HepG2 (cell line): ENCODE data around the gene CFAP99. TPM values are rescaled to one million over a fixed set of nuclear protein-coding genes. Genes with fewer than 3 reads are reported as not detected.

Experiments used
- BHLHE40 ChIP-seq: IDR thresholded peaks from 2 replicates; pipeline ENCODE4 v1.6.1; 2011; ENCODE audit warnings: low read length, improper control_type of control experiment
- HCFC1 ChIP-seq: fragments of 150-350 bp; IDR thresholded peaks from 2 replicates; pipeline ENCODE4 v1.6.1; 2014; ENCODE audit warnings: low read depth, low read length
- HNRNPH1 ChIP-seq: fragments of 200-400 bp; formaldehyde crosslinking; optimal IDR thresholded peaks from 2 replicates; pipeline ENCODE3; 2017; ENCODE audit warnings: mild to moderate bottlenecking, low read depth, low read length
- HOXA3 ChIP-seq: sonication (generic); formaldehyde crosslinking; IDR thresholded peaks from 2 replicates; pipeline ENCODE4 v1.5.0; 2020; ENCODE audit warnings: missing genetic modification reagents
- HOXA5 ChIP-seq: sonication (generic); formaldehyde crosslinking; IDR thresholded peaks from 2 replicates; pipeline ENCODE4 v1.4.0; 2020; ENCODE audit warnings: missing genetic modification reagents
- IRF2 ChIP-seq: IDR thresholded peaks from 2 replicates; pipeline ENCODE4 v1.6.1; 2018; ENCODE audit warnings: missing genetic modification reagents, missing compliant biosample characterization
- MED8 ChIP-seq: sonication (generic); formaldehyde crosslinking; IDR thresholded peaks from 2 replicates; pipeline ENCODE4 v1.8.1; 2023; ENCODE audit warnings: mild to moderate bottlenecking, missing genetic modification reagents; ENCODE audit not compliant: insufficient replicate concordance
- NFYB ChIP-seq: sonication (generic); formaldehyde crosslinking; IDR thresholded peaks from 2 replicates; pipeline ENCODE4 v1.4.0; 2020; ENCODE audit warnings: missing genetic modification reagents
- NPAS2 ChIP-seq: sonication (generic); formaldehyde crosslinking; IDR thresholded peaks from 2 replicates; pipeline ENCODE4 v1.8.0; 2022; ENCODE audit warnings: mild to moderate bottlenecking, missing genetic modification reagents, borderline replicate concordance
- PITX1 ChIP-seq: sonication (generic); formaldehyde crosslinking; IDR thresholded peaks from 2 replicates; pipeline ENCODE4 v1.5.1; 2020; ENCODE audit warnings: mild to moderate bottlenecking, missing genetic modification reagents
- PPARG ChIP-seq: conservative IDR thresholded peaks from 2 replicates; pipeline ENCODE4 v1.6.1; 2016; ENCODE audit warnings: missing biosample characterization, missing genetic modification reagents
- RFXANK ChIP-seq: IDR thresholded peaks from 2 replicates; pipeline ENCODE4 v1.6.1; 2016
- TARDBP ChIP-seq: sonication (generic); formaldehyde crosslinking; IDR thresholded peaks from 2 replicates; pipeline ENCODE4 v1.8.0; 2022; ENCODE audit warnings: mild to moderate bottlenecking, missing genetic modification reagents
- ZBTB7A ChIP-seq: sonication (generic); formaldehyde crosslinking; IDR thresholded peaks from 2 replicates; pipeline ENCODE4 v1.8.0; 2022; ENCODE audit warnings: mild to moderate bottlenecking, missing genetic modification reagents
- ZMYM2 ChIP-seq: sonication (generic); formaldehyde crosslinking; IDR thresholded peaks from 2 replicates; pipeline ENCODE4 v1.8.0; 2022; ENCODE audit warnings: mild to moderate bottlenecking, missing genetic modification reagents
- ZMYM3 ChIP-seq: sonication (generic); formaldehyde crosslinking; IDR thresholded peaks from 2 replicates; pipeline ENCODE4 v1.5.1; 2020; ENCODE audit warnings: mild to moderate bottlenecking, missing genetic modification reagents
- ZNF235 ChIP-seq: sonication (generic); formaldehyde crosslinking; IDR thresholded peaks from 2 replicates; pipeline ENCODE4 v1.8.1; 2023; ENCODE audit warnings: mild to moderate bottlenecking, missing genetic modification reagents, borderline replicate concordance
- ZNF331 ChIP-seq: sonication (generic); formaldehyde crosslinking; IDR thresholded peaks from 2 replicates; pipeline ENCODE4 v1.4.0; 2020; ENCODE audit warnings: missing genetic modification reagents
- ZNF546 ChIP-seq: sonication (generic); formaldehyde crosslinking; conservative IDR thresholded peaks from 2 replicates; pipeline ENCODE4 v1.8.1; 2023; ENCODE audit warnings: mild to moderate bottlenecking, missing genetic modification reagents
- ZNF567 ChIP-seq: sonication (generic); formaldehyde crosslinking; IDR thresholded peaks from 2 replicates; pipeline ENCODE4 v1.8.1; 2023; ENCODE audit warnings: mild to moderate bottlenecking, missing genetic modification reagents, borderline replicate concordance
- ZNF773 ChIP-seq: sonication (generic); formaldehyde crosslinking; IDR thresholded peaks from 2 replicates; pipeline ENCODE4 v1.4.0; 2020; ENCODE audit warnings: missing genetic modification reagents, borderline replicate concordance
- ZNF879 ChIP-seq: sonication (generic); formaldehyde crosslinking; IDR thresholded peaks from 2 replicates; pipeline ENCODE4 v1.8.1; 2023; ENCODE audit warnings: missing genetic modification reagents
- polyA plus RNA-seq, 8 experiments: library from polyadenylated mRNA; depleted of rRNA in 3 of 8; stranded (reverse) in 7 of 8; unstranded in 1 of 8; fragments of >200 nt; fragmentation: Illumina TruSeq in 4 of 8; extraction: Trizol in 4 of 8; gene quantifications; 2 replicates each; pipeline versions ENCODE4 v1.2.1 to v1.2.3, GENCODE V29; 2011 to 2016; ENCODE audit warnings: low read depth in 4 of 8, missing spikeins in 1 of 8, mixed read lengths in 1 of 8; ENCODE audit not compliant: insufficient read depth in 1 of 8
- total RNA-seq, 5 experiments: library from RNA; depleted of rRNA; stranded (reverse); fragments of >200 nt; fragmentation: Illumina TruSeq; extraction: Trizol; gene quantifications; 2 replicates each; pipeline ENCODE4 v1.2.3, GENCODE V29; 2016; ENCODE audit warnings: low read depth in 1 of 5
- TF ChIP-seq, protein P1 (sequence below): sonication (generic); formaldehyde crosslinking; IDR thresholded peaks from 2 replicates; pipeline ENCODE4 v1.4.0; 2020; ENCODE audit warnings: missing genetic modification reagents, borderline replicate concordance
- TF ChIP-seq, protein P2 (sequence below): sonication (generic); formaldehyde crosslinking; IDR thresholded peaks from 2 replicates; pipeline ENCODE4 v1.8.1; 2023; ENCODE audit warnings: mild to moderate bottlenecking, missing genetic modification reagents
- TF ChIP-seq, protein P3 (sequence below): sonication (generic); formaldehyde crosslinking; conservative IDR thresholded peaks from 2 replicates; pipeline ENCODE4 v1.8.0; 2022; ENCODE audit warnings: low read depth, missing genetic modification reagents

Gene CFAP99
- total and polyA plus RNA-seq, 2 of the 13 experiments (the other 11 are each of a cell fraction or from before 2014, with no cell fraction given) = not detected

DNA sequence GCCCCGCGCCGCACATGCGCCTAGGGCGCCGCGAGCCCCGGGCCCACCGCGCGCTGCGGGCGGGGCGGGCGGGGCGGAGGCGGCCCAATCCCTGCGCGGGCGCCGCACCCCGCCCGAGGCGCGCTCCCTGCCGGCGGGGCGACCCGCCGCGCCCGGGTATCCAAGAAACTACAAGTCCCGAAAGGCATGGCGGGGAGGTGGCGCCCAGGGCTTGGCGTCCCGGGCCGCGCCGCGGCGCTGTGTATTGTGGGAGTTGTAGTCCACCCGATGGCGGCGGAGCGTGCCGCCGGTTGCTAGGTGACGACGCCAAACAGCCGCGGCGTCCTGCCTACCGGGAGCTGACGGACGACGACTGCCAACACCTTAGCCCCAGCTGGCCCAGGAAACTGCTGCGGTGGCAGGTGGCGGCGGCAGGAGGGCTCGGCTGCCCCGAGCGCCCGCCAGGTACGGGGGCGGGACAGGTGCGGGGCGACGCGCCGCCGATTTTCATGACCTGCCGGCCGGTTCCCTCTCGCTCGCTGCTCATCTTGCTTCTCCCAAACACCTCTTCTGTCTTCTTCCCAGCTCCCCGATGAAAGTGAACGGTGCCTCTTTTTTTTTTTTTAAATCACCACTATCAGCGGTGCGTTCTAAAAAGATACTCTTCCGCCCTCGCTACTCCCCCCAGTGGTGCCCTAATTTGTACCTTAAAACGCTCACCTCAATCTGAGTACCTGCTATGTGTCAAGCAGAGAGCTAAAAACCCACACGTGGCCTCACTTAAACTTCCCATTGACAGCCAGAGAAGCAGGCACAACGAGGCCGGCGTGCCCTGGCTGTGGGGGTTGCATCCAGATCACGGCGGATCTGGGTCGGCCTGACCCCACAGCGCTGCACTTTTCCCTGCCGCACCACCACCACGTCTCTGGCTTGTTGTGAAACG lies at the start of gene CFAP99 (continued):
- TF ChIP-seq, protein P1, sequence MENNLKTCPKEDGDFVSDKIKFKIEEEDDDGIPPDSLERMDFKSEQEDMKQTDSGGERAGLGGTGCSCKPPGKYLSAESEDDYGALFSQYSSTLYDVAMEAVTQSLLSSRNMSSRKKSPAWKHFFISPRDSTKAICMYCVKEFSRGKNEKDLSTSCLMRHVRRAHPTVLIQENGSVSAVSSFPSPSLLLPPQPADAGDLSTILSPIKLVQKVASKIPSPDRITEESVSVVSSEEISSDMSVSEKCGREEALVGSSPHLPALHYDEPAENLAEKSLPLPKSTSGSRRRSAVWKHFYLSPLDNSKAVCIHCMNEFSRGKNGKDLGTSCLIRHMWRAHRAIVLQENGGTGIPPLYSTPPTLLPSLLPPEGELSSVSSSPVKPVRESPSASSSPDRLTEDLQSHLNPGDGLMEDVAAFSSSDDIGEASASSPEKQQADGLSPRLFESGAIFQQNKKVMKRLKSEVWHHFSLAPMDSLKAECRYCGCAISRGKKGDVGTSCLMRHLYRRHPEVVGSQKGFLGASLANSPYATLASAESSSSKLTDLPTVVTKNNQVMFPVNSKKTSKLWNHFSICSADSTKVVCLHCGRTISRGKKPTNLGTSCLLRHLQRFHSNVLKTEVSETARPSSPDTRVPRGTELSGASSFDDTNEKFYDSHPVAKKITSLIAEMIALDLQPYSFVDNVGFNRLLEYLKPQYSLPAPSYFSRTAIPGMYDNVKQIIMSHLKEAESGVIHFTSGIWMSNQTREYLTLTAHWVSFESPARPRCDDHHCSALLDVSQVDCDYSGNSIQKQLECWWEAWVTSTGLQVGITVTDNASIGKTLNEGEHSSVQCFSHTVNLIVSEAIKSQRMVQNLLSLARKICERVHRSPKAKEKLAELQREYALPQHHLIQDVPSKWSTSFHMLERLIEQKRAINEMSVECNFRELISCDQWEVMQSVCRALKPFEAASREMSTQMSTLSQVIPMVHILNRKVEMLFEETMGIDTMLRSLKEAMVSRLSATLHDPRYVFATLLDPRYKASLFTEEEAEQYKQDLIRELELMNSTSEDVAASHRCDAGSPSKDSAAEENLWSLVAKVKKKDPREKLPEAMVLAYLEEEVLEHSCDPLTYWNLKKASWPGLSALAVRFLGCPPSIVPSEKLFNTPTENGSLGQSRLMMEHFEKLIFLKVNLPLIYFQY = peak; percentile 67
- TF ChIP-seq ZNF879 (CRISPR knock-in tag) = no peak
- TF ChIP-seq MED8 (CRISPR knock-in tag) = no peak
- TF ChIP-seq HOXA3 = peak; percentile 75
- TF ChIP-seq, protein P2, sequence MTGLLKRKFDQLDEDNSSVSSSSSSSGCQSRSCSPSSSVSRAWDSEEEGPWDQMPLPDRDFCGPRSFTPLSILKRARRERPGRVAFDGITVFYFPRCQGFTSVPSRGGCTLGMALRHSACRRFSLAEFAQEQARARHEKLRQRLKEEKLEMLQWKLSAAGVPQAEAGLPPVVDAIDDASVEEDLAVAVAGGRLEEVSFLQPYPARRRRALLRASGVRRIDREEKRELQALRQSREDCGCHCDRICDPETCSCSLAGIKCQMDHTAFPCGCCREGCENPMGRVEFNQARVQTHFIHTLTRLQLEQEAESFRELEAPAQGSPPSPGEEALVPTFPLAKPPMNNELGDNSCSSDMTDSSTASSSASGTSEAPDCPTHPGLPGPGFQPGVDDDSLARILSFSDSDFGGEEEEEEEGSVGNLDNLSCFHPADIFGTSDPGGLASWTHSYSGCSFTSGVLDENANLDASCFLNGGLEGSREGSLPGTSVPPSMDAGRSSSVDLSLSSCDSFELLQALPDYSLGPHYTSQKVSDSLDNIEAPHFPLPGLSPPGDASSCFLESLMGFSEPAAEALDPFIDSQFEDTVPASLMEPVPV (CRISPR knock-in tag) = 0 out of 2 replicates have a peak, but pooled peaks have one; percentile 21
- no peak for TF ChIP-seq ZMYM2
- TF ChIP-seq NPAS2 (CRISPR knock-in tag) = no peak
- TF ChIP-seq HCFC1 = peak; percentile 98
- TF ChIP-seq ZNF331 = 0 out of 2 replicates have a peak, but pooled peaks have one; percentile 9
- no peak for TF ChIP-seq RFXANK (CRISPR knock-in tag)
- TF ChIP-seq NFYB (CRISPR knock-in tag) = peak; percentile 41; the same call in 1 of the 2 replicates
- no peak for TF ChIP-seq ZNF773 (CRISPR knock-in tag)
- TF ChIP-seq PPARG (CRISPR knock-in tag) = 0 out of 2 replicates have a peak, but pooled peaks have one; percentile 17
- TF ChIP-seq, protein P3, sequence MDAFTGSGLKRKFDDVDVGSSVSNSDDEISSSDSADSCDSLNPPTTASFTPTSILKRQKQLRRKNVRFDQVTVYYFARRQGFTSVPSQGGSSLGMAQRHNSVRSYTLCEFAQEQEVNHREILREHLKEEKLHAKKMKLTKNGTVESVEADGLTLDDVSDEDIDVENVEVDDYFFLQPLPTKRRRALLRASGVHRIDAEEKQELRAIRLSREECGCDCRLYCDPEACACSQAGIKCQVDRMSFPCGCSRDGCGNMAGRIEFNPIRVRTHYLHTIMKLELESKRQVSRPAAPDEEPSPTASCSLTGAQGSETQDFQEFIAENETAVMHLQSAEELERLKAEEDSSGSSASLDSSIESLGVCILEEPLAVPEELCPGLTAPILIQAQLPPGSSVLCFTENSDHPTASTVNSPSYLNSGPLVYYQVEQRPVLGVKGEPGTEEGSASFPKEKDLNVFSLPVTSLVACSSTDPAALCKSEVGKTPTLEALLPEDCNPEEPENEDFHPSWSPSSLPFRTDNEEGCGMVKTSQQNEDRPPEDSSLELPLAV (CRISPR knock-in tag) = no peak
- TF ChIP-seq HOXA5 (CRISPR knock-in tag) = no peak
- peak; percentile 70 for TF ChIP-seq BHLHE40
- TF ChIP-seq ZNF235 = no peak
- no peak for TF ChIP-seq ZNF546 (CRISPR knock-in tag)
- no peak for TF ChIP-seq HNRNPH1
- no peak for TF ChIP-seq ZMYM3 (CRISPR knock-in tag)
- no peak for TF ChIP-seq PITX1 (CRISPR knock-in tag)
- no peak for TF ChIP-seq ZBTB7A
- no peak for TF ChIP-seq ZNF567 (CRISPR knock-in tag)
- no peak for TF ChIP-seq TARDBP (CRISPR knock-in tag)
- TF ChIP-seq IRF2 (CRISPR knock-in tag) = peak; percentile 87
